HepG2 (cell line): ENCODE measurements around the gene RNASE8. TPM values are rescaled to one million over a fixed set of nuclear protein-coding genes. Genes with fewer than 3 reads are reported as not detected.

ENCODE experiments used
- ATF4 ChIP-seq, 2 experiments: fragments of 450-650 bp in 1 of 2; sonication (generic) in 1 of 2; formaldehyde crosslinking; IDR thresholded peaks; 2 replicates each; pipeline versions ENCODE4 v1.5.0 to v1.8.0; 2020 to 2022; ENCODE audit warnings: mild to moderate bottlenecking in 1 of 2, missing genetic modification reagents in 1 of 2
- JUNB ChIP-seq: sonication (generic); formaldehyde crosslinking; IDR thresholded peaks from 2 replicates; pipeline ENCODE4 v1.8.0; 2022; ENCODE audit warnings: missing genetic modification reagents, mild to moderate bottlenecking, borderline replicate concordance
- MLXIP ChIP-seq: sonication (generic); formaldehyde crosslinking; IDR thresholded peaks from 2 replicates; pipeline ENCODE4 v1.9.0; 2021; ENCODE audit warnings: missing genetic modification reagents, borderline replicate concordance
- NCOA5 ChIP-seq: sonication (generic); formaldehyde crosslinking; IDR thresholded peaks from 2 replicates; pipeline ENCODE4 v1.4.0; 2020; ENCODE audit warnings: missing genetic modification reagents
- NCOR1 ChIP-seq: fragments of 200-600 bp; sonication (generic); IDR thresholded peaks from 2 replicates; pipeline ENCODE4 v1.7.0; 2017; ENCODE audit warnings: antibody characterized with exemption, low read length, borderline replicate concordance
- SAFB2 ChIP-seq: sonication (generic); formaldehyde crosslinking; IDR thresholded peaks from 2 replicates; pipeline ENCODE4 v1.5.1; 2020; ENCODE audit warnings: missing genetic modification reagents, low read depth, mild to moderate bottlenecking, borderline replicate concordance
- YEATS4 ChIP-seq: sonication (generic); formaldehyde crosslinking; IDR thresholded peaks from 2 replicates; pipeline ENCODE4 v1.4.0; 2020; ENCODE audit warnings: missing genetic modification reagents, borderline replicate concordance
- ZBTB49 ChIP-seq: sonication (generic); formaldehyde crosslinking; IDR thresholded peaks from 2 replicates; pipeline ENCODE4 v1.4.0; 2020; ENCODE audit warnings: missing genetic modification reagents, borderline replicate concordance
- ZC3H13 ChIP-seq: sonication (generic); formaldehyde crosslinking; IDR thresholded peaks from 2 replicates; pipeline ENCODE4 v1.8.1; 2023; ENCODE audit warnings: mild to moderate bottlenecking, missing genetic modification reagents, moderate library complexity
- ZNF362 ChIP-seq: sonication (generic); formaldehyde crosslinking; IDR thresholded peaks from 2 replicates; pipeline ENCODE4 v1.4.0; 2020; ENCODE audit warnings: missing genetic modification reagents, mild to moderate bottlenecking, borderline replicate concordance
- polyA plus RNA-seq, 8 experiments: library from polyadenylated mRNA; depleted of rRNA in 3 of 8; stranded (reverse) in 7 of 8; unstranded in 1 of 8; fragments of >200 nt; fragmentation: Illumina TruSeq in 4 of 8; extraction: Trizol in 4 of 8; gene quantifications; 2 replicates each; pipeline versions ENCODE4 v1.2.1 to v1.2.3, GENCODE V29; 2011 to 2016; ENCODE audit warnings: low read depth in 4 of 8, missing spikeins in 1 of 8, mixed read lengths in 1 of 8; ENCODE audit not compliant: insufficient read depth in 1 of 8
- total RNA-seq, 5 experiments: library from RNA; depleted of rRNA; stranded (reverse); fragments of >200 nt; fragmentation: Illumina TruSeq; extraction: Trizol; gene quantifications; 2 replicates each; pipeline ENCODE4 v1.2.3, GENCODE V29; 2016; ENCODE audit warnings: low read depth in 1 of 5
- TF ChIP-seq, protein P1 (sequence below): sonication (generic); formaldehyde crosslinking; conservative IDR thresholded peaks from 2 replicates; pipeline ENCODE4 v1.4.0; 2020; ENCODE audit warnings: missing genetic modification reagents
- TF ChIP-seq, protein P2 (sequence below), 2 experiments: sonication (generic) in 1 of 2; formaldehyde crosslinking in 1 of 2; IDR thresholded peaks; 2 replicates each; pipeline versions ENCODE4 v1.4.0 to v1.6.1; 2018 to 2020; ENCODE audit warnings: missing genetic modification reagents in 2 of 2, borderline replicate concordance in 1 of 2, low read depth in 1 of 2, mild to moderate bottlenecking in 1 of 2, missing biosample characterization in 1 of 2
- TF ChIP-seq, protein P3 (sequence below): sonication (generic); formaldehyde crosslinking; conservative IDR thresholded peaks from 2 replicates; pipeline ENCODE4 v1.8.0; 2022; ENCODE audit warnings: mild to moderate bottlenecking, moderate library complexity, missing genetic modification reagents

Gene RNASE8
- total and polyA plus RNA-seq, 2 of the 13 experiments (the other 11 are each of a cell fraction or from before 2014, with no cell fraction given): not detected

DNA sequence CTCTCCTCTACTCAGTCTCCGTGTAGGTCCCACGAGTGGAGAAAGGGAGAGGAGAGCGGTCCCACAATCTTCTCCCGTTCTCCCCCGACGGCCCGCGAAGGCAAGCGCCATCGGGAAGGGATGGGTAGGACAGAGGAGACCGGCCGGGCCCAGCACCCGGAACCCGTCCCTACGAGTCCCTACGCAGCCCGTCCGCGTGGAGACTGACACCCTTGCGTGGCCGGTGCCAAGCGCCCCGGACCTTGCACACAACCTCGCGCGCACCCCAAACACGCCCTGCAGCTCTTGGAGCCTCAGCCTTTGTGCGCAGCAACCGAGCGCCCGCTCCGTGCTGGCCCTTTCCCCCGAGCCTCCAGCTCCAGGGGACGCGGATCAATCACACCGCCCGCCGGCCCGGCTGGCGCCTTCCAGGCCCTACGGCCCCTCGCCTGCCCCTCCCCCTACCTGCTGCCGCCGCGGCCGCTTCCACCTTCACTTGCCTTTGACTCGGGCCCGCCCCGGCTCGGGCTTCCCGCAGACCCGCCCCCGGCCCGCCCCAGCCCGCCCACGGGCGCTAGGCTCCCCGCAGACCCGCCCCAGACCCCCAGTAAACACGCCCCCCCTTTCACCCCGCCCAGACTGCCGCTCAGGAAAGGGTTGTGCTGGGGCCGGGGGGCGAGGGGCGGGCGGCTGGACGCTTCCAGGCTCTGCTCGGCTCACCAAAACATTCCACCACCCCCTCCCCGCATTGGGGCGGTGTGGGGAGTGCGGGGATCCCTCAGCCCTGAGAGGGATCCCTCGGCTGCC, 32.8 kb upstream of the RNASE8 start, which contains the start of gene NDRG2 (continued):
- TF ChIP-seq NCOR1: no peak
- no peak for TF ChIP-seq ZC3H13 (CRISPR knock-in tag)
- TF ChIP-seq JUNB (CRISPR knock-in tag): no peak
- no peak for TF ChIP-seq ATF4 (CRISPR knock-in tag; IDR thresholded peaks at IDR 0.05)
- no peak for TF ChIP-seq NCOA5 (CRISPR knock-in tag)
- TF ChIP-seq, protein P1, sequence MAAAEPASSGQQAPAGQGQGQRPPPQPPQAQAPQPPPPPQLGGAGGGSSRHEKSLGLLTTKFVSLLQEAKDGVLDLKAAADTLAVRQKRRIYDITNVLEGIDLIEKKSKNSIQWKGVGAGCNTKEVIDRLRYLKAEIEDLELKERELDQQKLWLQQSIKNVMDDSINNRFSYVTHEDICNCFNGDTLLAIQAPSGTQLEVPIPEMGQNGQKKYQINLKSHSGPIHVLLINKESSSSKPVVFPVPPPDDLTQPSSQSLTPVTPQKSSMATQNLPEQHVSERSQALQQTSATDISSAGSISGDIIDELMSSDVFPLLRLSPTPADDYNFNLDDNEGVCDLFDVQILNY (CRISPR knock-in tag): peak; percentile 79
- TF ChIP-seq, protein P2, sequence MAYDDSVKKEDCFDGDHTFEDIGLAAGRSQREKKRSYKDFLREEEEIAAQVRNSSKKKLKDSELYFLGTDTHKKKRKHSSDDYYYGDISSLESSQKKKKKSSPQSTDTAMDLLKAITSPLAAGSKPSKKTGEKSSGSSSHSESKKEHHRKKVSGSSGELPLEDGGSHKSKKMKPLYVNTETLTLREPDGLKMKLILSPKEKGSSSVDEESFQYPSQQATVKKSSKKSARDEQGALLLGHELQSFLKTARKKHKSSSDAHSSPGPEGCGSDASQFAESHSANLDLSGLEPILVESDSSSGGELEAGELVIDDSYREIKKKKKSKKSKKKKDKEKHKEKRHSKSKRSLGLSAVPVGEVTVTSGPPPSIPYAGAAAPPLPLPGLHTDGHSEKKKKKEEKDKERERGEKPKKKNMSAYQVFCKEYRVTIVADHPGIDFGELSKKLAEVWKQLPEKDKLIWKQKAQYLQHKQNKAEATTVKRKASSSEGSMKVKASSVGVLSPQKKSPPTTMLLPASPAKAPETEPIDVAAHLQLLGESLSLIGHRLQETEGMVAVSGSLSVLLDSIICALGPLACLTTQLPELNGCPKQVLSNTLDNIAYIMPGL (CRISPR knock-in tag; IDR thresholded peaks at IDR 0.05; ENCODE audit: borderline replicate concordance in 1 of 2, low read depth in 1 of 2): peak; percentile 70 to 80; a peak in 3 of 4 replicates
- TF ChIP-seq, protein P3, sequence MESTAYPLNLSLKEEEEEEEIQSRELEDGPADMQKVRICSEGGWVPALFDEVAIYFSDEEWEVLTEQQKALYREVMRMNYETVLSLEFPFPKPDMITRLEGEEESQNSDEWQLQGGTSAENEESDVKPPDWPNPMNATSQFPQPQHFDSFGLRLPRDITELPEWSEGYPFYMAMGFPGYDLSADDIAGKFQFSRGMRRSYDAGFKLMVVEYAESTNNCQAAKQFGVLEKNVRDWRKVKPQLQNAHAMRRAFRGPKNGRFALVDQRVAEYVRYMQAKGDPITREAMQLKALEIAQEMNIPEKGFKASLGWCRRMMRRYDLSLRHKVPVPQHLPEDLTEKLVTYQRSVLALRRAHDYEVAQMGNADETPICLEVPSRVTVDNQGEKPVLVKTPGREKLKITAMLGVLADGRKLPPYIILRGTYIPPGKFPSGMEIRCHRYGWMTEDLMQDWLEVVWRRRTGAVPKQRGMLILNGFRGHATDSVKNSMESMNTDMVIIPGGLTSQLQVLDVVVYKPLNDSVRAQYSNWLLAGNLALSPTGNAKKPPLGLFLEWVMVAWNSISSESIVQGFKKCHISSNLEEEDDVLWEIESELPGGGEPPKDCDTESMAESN (CRISPR knock-in tag): peak; percentile 87
- TF ChIP-seq MLXIP: no peak
- TF ChIP-seq SAFB2 (CRISPR knock-in tag): peak; percentile 93
- 0 out of 2 replicates have a peak, but pooled peaks have one; percentile 25 for TF ChIP-seq ZNF362 (CRISPR knock-in tag)
- peak; percentile 44; the same call in 1 of the 2 replicates for TF ChIP-seq ZBTB49
- peak; percentile 85 for TF ChIP-seq YEATS4
